HG02610 (cell line): ENCODE results near the gene ATG5.

Experiments
- ATAC-seq: cut with Tn5 transposase; IDR thresholded peaks from one replicate; pipeline ENCODE4 v1.9.1; 2021; ENCODE audit warnings: mild to moderate bottlenecking, moderate library complexity; ENCODE audit not compliant: unreplicated experiment

ATG5 gene

GRCh38 chr6:106325336-106326178 lies at the start of gene ATG5:
ATG5 (minus strand) TSS chr6:106325760; CDS start chr6:106316208, 9,552 bp downstream.
- peak; percentile 93 for ATAC-seq

- no peak for ATAC-seq
These were observed 48.1 kb upstream of the ATG5 start for GRCh38 chr6:106373502-106374239.

- no peak for ATAC-seq
These were observed 47.4 kb upstream of the ATG5 start for GRCh38 chr6:106372838-106373501.

- ATAC-seq = no peak
These were observed 45.1 kb upstream of the ATG5 start for GRCh38 chr6:106370639-106371038.

GRCh38 chr6:106369739-106370138 lies 44.2 kb upstream of the ATG5 start:
- no peak for ATAC-seq

GRCh38 chr6:106363401-106364138 lies 38.0 kb upstream of the ATG5 start:
- no peak for ATAC-seq

- ATAC-seq = peak; percentile 20
These were observed 35.5 kb upstream of the ATG5 start for GRCh38 chr6:106360989-106361430.

- ATAC-seq = peak; percentile 61
These were observed 34.9 kb upstream of the ATG5 start, which contains the start of gene CRYBG1 for GRCh38 chr6:106360410-106360988. CRYBG1 (plus strand) TSS chr6:106360717; CDS start chr6:106360909, 192 bp downstream.

- ATAC-seq = peak; percentile 13
These were observed 34.4 kb upstream of the ATG5 start for GRCh38 chr6:106359959-106360409.

GRCh38 chr6:106356378-106356777 lies 30.8 kb upstream of the ATG5 start:
- no peak for ATAC-seq

- ATAC-seq = no peak
These were observed 21.7 kb upstream of the ATG5 start for GRCh38 chr6:106347219-106347618.

- ATAC-seq = peak; percentile 76
These were observed 13.9 kb upstream of the ATG5 start for GRCh38 chr6:106339334-106340029.

- ATAC-seq = no peak
These were observed 9.3 kb upstream of the ATG5 start for GRCh38 chr6:106334646-106335448.

GRCh38 chr6:106324726-106325335 lies 729 bp downstream of the ATG5 start:
- no peak for ATAC-seq

GRCh38 chr6:106321940-106322339 lies 3.6 kb downstream of the ATG5 start:
- ATAC-seq = no peak

- no peak for ATAC-seq
These were observed 6.7 kb downstream of the ATG5 start for GRCh38 chr6:106318851-106319250.

GRCh38 chr6:106318061-106318460 lies 7.5 kb downstream of the ATG5 start:
- ATAC-seq = no peak

- ATAC-seq = no peak
These were observed 9.2 kb downstream of the ATG5 start for GRCh38 chr6:106316375-106316766.
